Measurements from ENCODE around the gene OSGIN1. TPM values are rescaled to one million over a fixed set of nuclear protein-coding genes. Genes with fewer than 3 reads are reported as not detected.

The OSGIN1 gene
- total RNA-seq, 2 experiments from 2014 or later = 0.48 to 0.88 TPM

DNA sequence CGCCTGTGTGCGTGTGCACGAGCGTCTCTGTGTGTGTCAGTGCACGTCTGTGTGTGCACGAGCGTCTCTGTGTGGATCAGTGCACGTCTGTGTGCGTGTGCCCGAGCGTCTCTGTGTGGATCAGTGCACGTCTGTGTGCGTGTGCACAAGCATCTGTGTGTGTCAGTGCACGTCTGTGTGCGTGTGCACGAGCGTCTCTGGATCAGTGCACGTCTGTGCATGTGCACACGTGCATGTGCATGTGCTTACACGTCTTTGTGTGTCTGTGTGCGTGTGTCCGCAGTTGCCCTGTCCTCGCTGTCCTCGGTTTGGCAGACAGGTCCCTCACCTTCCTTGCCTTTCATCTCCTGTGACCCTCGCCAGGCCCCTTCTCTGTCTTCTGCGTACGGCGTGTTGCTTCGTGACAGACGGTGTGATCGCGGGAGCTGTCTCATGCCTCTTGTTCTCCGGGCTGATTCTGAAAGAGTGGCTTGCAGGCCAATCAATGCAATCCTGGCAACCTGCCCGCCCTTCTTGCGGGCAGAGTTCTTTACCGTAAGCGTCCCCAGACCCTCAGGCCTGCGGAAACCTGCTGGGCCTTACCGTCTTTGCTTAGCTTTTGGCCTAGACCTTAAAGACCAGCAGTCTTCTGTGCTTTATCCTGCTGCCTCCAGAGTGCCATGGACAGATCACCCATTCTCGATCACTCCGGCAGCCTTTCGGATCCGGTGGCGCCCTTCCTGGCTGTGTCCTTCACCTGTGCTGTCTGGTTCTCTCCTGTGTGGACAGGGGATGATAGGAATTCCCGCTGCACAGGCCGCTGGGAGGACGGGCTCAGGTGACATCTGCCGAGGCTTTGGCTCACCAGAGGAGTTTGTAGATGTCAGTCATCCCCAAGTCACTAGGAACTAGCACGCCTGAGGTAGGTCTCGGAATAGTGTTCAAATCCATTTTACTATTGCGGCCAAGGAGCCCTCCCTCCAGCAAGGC lies 35.6 kb upstream of the OSGIN1 start:
- peaks cover 2% of the 10 kb centered on the region for H3K9me3 Mint-ChIP-seq
- no peak for DNase-seq
- H3K27me3 Mint-ChIP-seq = no peaks in the 10 kb centered on the region
- peaks cover 45% of the 10 kb centered on the region for H3K36me3 Mint-ChIP-seq (ENCODE audit: low read depth)
- H3K4me1 Mint-ChIP-seq = no peaks in the 10 kb centered on the region
- no peak overlapping the region for H3K27ac Mint-ChIP-seq
- ChIA-PET CTCF (no interaction called here), POLR2A (no interaction called here)
- H3K4me3 Mint-ChIP-seq = no peak overlapping the region

DNA sequence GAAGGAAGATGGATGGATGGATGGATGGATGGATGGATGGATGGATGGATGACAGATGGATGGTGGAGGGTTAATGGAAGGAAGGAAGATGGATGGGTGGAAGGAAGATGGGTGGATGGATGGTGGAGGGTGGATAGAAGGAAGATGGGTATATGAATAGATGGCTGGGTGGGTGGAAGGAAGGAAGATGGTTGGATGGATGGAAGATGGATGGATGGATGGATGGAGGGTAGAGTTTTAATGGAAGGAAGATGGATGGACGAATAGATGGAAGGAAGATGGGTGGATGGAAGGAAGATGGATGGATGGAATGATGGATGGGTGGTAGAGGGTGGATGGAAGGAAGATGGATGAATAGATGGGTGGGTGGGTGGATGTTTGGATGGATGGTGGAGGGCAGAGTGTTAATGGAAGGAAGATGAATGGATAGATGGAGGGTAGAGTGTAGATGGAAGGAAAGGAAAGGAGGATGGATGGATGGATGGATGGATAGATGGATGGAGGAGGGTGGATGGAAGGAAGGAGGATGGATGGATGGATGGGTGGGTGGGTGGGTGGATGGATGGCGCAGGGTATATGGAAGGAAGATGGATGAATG lies 32.0 kb upstream of the OSGIN1 start:
- CTCF ChIA-PET = interaction anchor here (0.6 kb wide), 1 partner anchor 94 kb away, joined by 3 read pairs; no protein-coding TSS in a partner anchor
- DNase-seq = no peak
- H3K36me3 Mint-ChIP-seq (ENCODE audit: low read depth) = peaks cover 36% of the 10 kb centered on the region
- peaks cover 1% of the 10 kb centered on the region for H3K9me3 Mint-ChIP-seq
- no peak overlapping the region for H3K27ac Mint-ChIP-seq
- H3K4me3 Mint-ChIP-seq = no peak overlapping the region
- no peaks in the 10 kb centered on the region for H3K4me1 Mint-ChIP-seq
- POLR2A ChIA-PET = no interaction called here
- no peaks in the 10 kb centered on the region for H3K27me3 Mint-ChIP-seq

DNA sequence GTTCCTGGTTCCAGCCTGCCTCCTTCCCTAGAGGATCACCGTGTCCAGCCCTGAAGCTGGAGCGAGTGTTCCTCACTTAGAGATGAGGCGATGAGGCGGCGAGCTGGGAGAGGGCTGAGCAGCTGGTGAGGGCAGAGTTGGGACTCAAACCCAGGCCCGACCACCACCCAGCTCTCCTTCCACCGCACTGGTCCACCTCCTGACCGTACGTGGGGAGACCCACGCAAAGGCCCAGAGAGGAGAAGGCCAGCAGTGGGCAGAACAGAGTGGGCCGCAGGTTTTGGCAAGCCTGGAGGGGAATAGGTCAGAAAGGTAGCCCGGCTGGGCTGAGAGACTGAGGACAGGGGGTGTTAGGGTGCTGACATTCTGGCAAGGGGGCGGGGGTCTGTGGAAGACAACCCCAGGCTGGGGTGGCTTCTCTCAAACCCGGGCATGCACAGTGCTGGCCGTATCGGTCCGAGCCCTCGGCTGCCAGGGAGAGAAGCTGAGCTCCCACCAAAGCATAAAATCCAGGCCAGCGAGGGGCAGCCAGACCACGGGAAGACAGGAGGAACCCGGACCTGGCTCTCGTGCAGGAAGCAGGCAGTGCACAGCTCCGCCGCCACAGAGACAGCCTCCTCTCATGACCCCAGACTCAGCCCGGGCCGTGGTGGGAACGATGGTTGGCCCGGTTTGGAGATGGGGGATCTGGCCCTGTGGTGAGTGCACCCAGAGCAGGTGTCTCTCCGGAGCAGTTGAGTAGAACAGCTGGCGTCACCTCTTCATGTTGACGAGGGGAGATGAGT lies 29.3 kb upstream of the OSGIN1 start:
- DNase-seq = no peak
- no peaks in the 10 kb centered on the region for H3K9me3 Mint-ChIP-seq
- peaks cover 13% of the 10 kb centered on the region for H3K36me3 Mint-ChIP-seq (ENCODE audit: low read depth)
- no peak overlapping the region for H3K27ac Mint-ChIP-seq
- ChIA-PET POLR2A (no interaction called here), CTCF (interaction anchor here (0.5 kb wide), 1 partner anchor 48 kb away, joined by 3 read pairs; no protein-coding TSS in a partner anchor)
- no peaks in the 10 kb centered on the region for H3K4me1 Mint-ChIP-seq
- no peaks in the 10 kb centered on the region for H3K27me3 Mint-ChIP-seq
- H3K4me3 Mint-ChIP-seq = no peak overlapping the region

DNA sequence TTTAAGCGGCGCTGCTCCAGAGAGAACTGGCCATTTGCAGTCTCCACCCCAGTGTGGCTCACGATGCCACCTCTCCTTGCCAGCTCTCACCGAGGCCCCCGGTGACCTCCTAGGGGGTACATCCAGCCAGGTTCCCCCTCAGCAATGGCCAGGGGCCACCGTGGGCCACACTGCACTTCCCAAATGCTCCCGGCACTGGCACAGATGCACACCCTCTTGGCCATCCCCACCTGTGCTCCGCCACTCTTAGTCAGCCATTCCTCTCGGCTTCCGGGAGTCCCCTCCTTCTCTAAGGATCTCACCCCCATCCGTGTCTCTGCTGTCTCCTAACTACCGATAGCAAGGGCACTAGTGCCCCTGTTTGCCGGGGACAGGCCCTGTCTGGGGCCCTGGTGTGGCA lies 28.4 kb upstream of the OSGIN1 start:
- H3K4me3 Mint-ChIP-seq = no peak overlapping the region
- no peak overlapping the region for H3K27ac Mint-ChIP-seq
- ChIA-PET CTCF (no interaction called here), POLR2A (no interaction called here)
- H3K4me1 Mint-ChIP-seq = no peaks in the 10 kb centered on the region
- H3K36me3 Mint-ChIP-seq (ENCODE audit: low read depth) = peaks cover 6% of the 10 kb centered on the region
- no peak for DNase-seq
- no peaks in the 10 kb centered on the region for H3K9me3 Mint-ChIP-seq
- H3K27me3 Mint-ChIP-seq = no peaks in the 10 kb centered on the region

DNA sequence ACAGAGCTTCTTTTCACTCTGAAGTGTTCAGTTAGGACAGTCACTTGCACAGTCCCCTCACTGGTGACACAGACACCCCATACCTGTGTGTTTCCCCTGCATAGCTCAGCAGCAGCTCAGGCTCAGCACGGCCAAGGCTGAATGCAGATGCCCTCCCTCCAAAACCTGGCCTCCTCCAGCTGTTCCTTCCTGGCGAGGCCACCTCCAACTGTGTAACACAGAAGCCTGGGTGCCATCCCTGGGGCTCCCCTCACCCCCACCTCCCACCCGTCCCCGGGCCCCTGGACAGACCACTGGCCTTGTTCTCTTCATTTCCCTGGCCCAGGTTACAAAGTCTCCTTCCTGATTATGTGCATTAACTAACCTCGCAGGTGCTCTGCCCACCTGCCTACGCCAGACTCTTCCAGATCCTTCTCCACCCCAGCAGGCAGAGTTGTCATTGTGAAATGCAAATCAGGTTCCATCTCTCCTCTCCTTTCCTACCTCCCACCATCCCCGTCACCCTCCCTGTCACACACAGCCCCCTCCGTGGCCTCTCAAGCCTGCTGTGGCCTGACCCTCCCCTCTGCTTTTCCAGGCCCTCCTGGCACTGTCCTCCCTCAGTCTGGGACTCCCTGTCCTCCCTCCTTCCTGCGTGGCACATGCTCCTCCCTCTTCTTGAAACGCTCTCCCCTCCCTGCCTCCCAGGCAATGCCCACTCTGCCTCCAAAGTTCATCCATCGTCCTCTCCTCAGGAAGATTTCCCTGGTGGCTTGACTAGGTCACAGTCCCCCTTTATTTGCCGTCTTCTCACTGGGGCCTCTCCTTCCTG lies 27.7 kb upstream of the OSGIN1 start:
- H3K4me3 Mint-ChIP-seq = no peak overlapping the region
- H3K27ac Mint-ChIP-seq = no peak overlapping the region
- H3K36me3 Mint-ChIP-seq (ENCODE audit: low read depth) = peaks cover 3% of the 10 kb centered on the region
- H3K4me1 Mint-ChIP-seq = no peaks in the 10 kb centered on the region
- no peak for DNase-seq
- POLR2A ChIA-PET = no interaction called here
- H3K27me3 Mint-ChIP-seq = no peaks in the 10 kb centered on the region
- CTCF ChIA-PET = interaction anchor here (0.9 to 2.6 kb wide), 4 partner anchors 9 to 488 kb away, joined by 3 to 9 read pairs (median 4); no protein-coding TSS in a partner anchor
- no peaks in the 10 kb centered on the region for H3K9me3 Mint-ChIP-seq

DNA sequence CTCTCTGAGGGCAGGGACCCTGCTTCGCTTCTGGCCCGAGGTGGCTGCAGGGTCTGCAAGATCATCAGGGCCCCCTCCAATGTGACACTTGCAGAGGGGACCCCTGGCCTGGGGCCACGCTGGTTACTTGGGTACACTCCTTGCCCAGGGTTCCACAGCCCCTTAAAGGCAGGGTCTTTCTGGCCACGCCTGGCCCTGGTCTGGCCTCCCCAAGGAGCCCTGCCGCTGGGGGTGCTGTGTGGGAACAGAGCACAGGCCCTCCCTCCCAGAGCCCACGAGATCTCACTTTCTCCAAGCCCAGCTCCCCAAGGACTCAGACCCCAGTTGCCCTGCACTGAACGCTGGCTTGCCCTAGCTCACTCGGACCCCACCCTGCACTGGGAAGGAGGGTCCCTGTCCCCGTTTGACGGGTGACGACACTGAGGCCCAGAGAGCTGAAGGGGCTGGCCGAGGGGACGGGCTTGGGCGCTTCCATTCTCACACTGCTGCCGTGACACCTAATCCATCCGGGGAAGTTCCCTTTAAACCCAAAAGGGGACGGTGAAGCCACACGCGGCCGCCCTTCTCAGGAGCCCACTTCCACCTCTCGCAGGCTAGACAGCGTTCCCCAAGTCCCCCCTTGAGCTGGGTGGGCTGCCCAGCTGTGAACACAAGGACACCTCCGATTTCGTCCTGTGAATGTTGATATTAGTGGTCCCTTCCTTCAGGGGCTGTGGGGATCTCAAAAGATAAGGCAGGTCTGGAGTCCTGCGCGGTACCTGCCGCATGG lies 26.9 kb upstream of the OSGIN1 start:
- H3K36me3 Mint-ChIP-seq (ENCODE audit: low read depth) = no peaks in the 10 kb centered on the region
- no peak overlapping the region for H3K4me3 Mint-ChIP-seq
- DNase-seq = no peak
- ChIA-PET POLR2A (no interaction called here), CTCF (interaction anchor here (0.9 to 2.6 kb wide), 7 partner anchors 9 to 487 kb away, joined by 3 to 9 read pairs (median 5); no protein-coding TSS in a partner anchor)
- H3K9me3 Mint-ChIP-seq = no peaks in the 10 kb centered on the region
- H3K27me3 Mint-ChIP-seq = no peaks in the 10 kb centered on the region
- no peaks in the 10 kb centered on the region for H3K4me1 Mint-ChIP-seq
- H3K27ac Mint-ChIP-seq = no peak overlapping the region

DNA sequence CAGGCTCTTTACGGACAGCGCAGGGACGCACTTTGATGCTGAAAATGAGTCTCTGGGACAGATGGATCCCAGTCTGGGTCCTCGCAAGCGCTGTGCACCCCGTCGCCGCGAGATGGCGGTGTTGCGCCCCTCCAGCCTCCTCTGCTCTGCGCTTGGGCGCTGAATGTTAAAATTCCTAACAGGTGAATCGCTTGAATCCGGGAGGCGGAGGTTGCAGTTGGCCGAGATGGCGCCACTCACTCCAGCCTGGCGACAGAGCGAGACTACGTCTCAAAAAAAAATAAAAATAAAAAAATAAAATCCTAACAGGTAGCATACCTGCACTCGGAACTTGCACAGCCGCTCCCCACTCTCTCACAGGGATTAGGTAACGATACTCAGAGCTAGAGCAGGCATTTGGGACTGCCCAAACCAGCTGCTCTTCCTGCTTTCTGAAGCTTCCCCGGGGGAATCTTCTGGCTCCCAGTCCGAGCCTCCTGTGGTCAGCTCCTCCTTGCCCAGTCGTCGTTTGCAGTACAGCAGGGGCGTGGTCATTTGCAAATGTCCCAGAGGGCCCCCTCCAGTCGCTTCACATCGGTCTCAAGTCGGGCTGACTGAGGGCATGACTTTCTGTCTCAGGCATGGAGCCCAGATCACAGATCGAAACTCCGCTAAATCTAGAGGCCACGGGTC lies 26.2 kb upstream of the OSGIN1 start:
- no peaks in the 10 kb centered on the region for H3K36me3 Mint-ChIP-seq (ENCODE audit: low read depth)
- no peaks in the 10 kb centered on the region for H3K27me3 Mint-ChIP-seq
- peak; percentile 66 for DNase-seq
- no peak overlapping the region for H3K27ac Mint-ChIP-seq
- no peak overlapping the region for H3K4me3 Mint-ChIP-seq
- ChIA-PET CTCF (interaction anchor here (0.9 to 2.6 kb wide), 8 partner anchors 8 to 139 kb away, joined by 3 to 9 read pairs (median 4); no protein-coding TSS in a partner anchor), POLR2A (no interaction called here)
- no peaks in the 10 kb centered on the region for H3K4me1 Mint-ChIP-seq
- H3K9me3 Mint-ChIP-seq = no peaks in the 10 kb centered on the region

DNA sequence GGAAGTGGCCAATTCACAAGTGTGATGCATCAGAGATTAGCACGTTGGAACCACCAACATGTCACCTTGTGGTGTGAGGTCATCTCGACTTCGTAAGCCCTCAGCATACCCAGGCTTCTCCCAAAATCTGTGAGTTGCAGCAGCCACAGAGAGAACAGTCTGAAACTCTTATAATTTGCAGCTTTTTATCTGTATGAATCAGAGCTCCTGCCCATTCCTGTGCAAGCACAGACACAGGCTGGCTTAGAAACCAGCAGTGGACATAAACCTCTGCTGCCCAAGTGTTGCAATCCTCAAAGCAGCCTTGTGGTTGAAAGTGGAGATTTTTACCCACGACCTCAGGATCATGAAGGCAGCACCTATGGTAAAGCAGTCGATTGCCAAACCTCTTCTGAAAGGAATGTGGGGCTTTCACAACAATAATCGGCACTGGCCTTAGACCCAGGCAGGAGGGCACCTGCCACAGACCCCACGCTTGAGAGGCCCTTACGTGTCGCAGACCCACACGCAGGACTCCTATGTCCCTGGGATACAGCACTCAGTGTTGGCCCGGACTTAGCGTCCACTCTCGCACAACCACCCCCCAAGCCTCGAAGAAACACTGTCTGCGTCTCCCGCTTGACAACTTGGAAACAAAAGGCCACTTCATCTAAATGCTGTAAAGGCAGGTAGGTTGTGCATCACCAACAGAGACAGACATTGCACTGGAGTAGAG lies 24.5 kb upstream of the OSGIN1 start:
- Mint-ChIP-seq H3K27me3 (no peaks in the 10 kb centered on the region), H3K36me3 (ENCODE audit: low read depth) (no peaks in the 10 kb centered on the region), H3K9me3 (no peaks in the 10 kb centered on the region), H3K4me3 (no peak overlapping the region), H3K27ac (no peak overlapping the region), H3K4me1 (no peaks in the 10 kb centered on the region)
- DNase-seq = no peak
- CTCF ChIA-PET = interaction anchor here (1.3 to 1.5 kb wide), 2 partner anchors 28 to 137 kb away, joined by 3 read pairs; no protein-coding TSS in a partner anchor
- POLR2A ChIA-PET = no interaction called here

DNA sequence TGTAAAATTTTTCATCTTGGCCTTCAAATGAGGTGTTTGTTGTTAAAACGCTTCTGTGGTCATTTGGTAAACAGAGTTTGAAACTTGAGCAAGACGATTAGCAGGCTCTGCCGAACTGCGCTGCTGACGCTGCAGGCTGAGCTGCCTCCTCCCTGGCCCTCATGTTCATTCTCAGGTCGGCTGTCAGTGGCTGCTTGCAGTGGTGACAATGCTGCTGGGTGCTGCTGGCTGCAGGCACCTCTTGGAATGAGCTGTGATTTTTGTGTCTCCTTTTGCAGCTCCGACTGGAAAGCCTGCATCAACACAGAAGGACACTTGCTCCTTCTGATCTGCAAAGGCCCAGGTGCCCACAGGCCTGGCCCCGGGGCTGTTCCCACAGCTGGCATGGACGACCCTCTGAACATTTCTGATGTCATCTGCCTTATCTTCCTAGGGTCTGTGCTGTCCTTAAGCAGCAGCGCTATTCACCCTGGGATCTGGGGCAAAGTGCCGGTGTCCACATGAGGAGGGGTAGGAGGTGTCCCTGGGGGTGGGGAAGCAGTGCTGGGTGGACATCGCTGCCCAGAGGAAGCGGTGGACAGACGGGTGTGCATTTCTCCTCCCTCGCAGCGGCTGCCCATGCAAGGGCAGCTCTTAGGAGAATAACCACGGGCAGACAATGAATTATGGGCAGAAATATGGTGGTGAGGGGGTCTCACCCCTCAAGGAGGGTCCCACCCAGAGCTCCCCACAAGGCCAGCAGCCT lies 23.1 kb upstream of the OSGIN1 start:
- H3K4me1 Mint-ChIP-seq = no peaks in the 10 kb centered on the region
- no peak overlapping the region for H3K4me3 Mint-ChIP-seq
- ChIA-PET POLR2A (no interaction called here), CTCF (interaction anchor here (1.5 kb wide), 1 partner anchor 136 kb away, joined by 3 read pairs; no protein-coding TSS in a partner anchor)
- no peak for DNase-seq
- H3K27ac Mint-ChIP-seq = no peak overlapping the region
- no peaks in the 10 kb centered on the region for H3K27me3 Mint-ChIP-seq
- H3K36me3 Mint-ChIP-seq (ENCODE audit: low read depth) = no peaks in the 10 kb centered on the region
- no peaks in the 10 kb centered on the region for H3K9me3 Mint-ChIP-seq

DNA sequence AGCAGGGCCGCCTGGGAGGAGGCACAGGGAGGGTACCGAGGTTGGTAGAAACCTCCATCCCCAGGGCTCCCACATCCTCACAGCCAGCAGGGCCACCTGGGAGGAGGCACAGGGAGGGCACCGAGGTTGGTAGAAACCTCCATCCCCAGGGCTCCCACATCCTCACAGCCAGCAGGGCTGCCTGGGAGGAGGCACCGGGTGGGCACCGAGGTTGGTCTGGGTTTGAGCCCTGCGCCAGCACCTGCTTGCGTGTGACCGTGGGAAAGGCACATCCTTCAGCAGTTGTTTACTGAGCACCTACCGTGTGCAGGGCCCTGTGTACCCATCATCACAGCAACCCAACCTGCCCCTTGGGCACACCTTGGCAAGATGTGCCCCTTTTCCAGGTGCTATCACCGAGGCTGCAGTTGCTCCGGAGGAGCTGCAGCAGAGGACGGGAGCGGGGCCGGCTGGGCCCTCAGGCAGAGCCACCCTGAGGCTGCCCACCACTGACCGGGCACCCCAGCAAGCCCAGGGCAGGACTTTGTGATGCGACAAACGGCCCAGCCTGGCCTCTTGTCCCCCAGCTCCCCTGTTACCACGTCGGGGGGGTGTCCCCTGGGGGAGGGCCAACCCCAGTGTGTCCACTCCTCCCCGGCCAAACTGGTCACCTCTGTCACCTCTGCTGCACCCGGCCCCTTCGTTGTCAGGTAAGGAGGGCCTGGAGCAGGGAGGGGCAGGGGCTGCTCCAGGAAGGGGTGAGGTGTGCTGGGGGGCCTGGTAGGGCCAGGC lies 22.1 kb upstream of the OSGIN1 start:
- Mint-ChIP-seq H3K4me1 (no peaks in the 10 kb centered on the region), H3K36me3 (ENCODE audit: low read depth) (no peaks in the 10 kb centered on the region), H3K9me3 (no peaks in the 10 kb centered on the region), H3K27ac (no peak overlapping the region), H3K4me3 (no peak overlapping the region), H3K27me3 (no peaks in the 10 kb centered on the region)
- POLR2A ChIA-PET = no interaction called here
- DNase-seq = no peak
- CTCF ChIA-PET = no interaction called here

Measured in activated CD4-positive, alpha-beta memory T cell treated with anti-CD3 and anti-CD28 coated beads, Interleukin-2, amount 10 ng/mL, durations not matched to agents 7 days and 5 days (primary cell).